ENCODE measurements around the gene P4HB.

DNA sequence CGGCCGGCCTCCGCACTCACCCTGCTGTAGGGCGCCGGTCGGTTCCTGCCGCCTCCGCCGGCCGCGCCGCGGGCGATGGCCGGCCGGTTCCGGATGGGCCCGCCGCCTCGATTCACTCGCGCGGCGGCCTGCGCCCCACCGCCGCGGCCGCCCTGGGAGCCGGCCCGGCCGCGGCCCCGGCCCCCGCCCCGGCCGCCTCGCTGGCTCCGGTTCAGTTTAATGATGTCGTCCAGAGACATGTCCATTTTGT is 30.9 kb upstream of the P4HB start:
- TF ChIP-seq EGR1 (IDR thresholded peaks at IDR 0.05; ENCODE audit: borderline replicate concordance in 1 of 2, low read depth in 2 of 2, low read length in 2 of 2) (no peak), HDAC6 (IDR thresholded peaks at IDR 0.05; ENCODE audit: unreplicated experiment) (no peak), POLR2A (IDR thresholded peaks at IDR 0.05; ENCODE audit: low read depth, low read length) (no peak), RAD21 (IDR thresholded peaks at IDR 0.05; ENCODE audit: insufficient read depth, low read depth, low read length) (no peak)
- TF ChIP-seq, protein P1, sequence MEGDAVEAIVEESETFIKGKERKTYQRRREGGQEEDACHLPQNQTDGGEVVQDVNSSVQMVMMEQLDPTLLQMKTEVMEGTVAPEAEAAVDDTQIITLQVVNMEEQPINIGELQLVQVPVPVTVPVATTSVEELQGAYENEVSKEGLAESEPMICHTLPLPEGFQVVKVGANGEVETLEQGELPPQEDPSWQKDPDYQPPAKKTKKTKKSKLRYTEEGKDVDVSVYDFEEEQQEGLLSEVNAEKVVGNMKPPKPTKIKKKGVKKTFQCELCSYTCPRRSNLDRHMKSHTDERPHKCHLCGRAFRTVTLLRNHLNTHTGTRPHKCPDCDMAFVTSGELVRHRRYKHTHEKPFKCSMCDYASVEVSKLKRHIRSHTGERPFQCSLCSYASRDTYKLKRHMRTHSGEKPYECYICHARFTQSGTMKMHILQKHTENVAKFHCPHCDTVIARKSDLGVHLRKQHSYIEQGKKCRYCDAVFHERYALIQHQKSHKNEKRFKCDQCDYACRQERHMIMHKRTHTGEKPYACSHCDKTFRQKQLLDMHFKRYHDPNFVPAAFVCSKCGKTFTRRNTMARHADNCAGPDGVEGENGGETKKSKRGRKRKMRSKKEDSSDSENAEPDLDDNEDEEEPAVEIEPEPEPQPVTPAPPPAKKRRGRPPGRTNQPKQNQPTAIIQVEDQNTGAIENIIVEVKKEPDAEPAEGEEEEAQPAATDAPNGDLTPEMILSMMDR (IDR thresholded peaks at IDR 0.05 in 2 of 3, conservative IDR thresholded peaks at IDR 0.05 in 1 of 3; ENCODE audit: control insufficient read depth in 2 of 3, extremely low read depth in 1 of 3, insufficient read depth in 1 of 3, low read depth in 3 of 3, low read length in 3 of 3): no peak
- TF ChIP-seq, protein P2, sequence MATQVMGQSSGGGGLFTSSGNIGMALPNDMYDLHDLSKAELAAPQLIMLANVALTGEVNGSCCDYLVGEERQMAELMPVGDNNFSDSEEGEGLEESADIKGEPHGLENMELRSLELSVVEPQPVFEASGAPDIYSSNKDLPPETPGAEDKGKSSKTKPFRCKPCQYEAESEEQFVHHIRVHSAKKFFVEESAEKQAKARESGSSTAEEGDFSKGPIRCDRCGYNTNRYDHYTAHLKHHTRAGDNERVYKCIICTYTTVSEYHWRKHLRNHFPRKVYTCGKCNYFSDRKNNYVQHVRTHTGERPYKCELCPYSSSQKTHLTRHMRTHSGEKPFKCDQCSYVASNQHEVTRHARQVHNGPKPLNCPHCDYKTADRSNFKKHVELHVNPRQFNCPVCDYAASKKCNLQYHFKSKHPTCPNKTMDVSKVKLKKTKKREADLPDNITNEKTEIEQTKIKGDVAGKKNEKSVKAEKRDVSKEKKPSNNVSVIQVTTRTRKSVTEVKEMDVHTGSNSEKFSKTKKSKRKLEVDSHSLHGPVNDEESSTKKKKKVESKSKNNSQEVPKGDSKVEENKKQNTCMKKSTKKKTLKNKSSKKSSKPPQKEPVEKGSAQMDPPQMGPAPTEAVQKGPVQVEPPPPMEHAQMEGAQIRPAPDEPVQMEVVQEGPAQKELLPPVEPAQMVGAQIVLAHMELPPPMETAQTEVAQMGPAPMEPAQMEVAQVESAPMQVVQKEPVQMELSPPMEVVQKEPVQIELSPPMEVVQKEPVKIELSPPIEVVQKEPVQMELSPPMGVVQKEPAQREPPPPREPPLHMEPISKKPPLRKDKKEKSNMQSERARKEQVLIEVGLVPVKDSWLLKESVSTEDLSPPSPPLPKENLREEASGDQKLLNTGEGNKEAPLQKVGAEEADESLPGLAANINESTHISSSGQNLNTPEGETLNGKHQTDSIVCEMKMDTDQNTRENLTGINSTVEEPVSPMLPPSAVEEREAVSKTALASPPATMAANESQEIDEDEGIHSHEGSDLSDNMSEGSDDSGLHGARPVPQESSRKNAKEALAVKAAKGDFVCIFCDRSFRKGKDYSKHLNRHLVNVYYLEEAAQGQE (IDR thresholded peaks at IDR 0.05; ENCODE audit: low read depth, low read length): no peak
